ENCODE measurements around the gene RALGPS2. TPM values are rescaled to one million over a fixed set of nuclear protein-coding genes. Genes with fewer than 3 reads are reported as not detected.

Gene RALGPS2
- polyA plus RNA-seq, 3 donors = 2.0 to 4.2 (median 2.3) TPM

GRCh38 chr1:178714453-178714852, 10.6 kb upstream of the RALGPS2 start:
- H3K4me3 Mint-ChIP-seq = no peak overlapping the region

DNA sequence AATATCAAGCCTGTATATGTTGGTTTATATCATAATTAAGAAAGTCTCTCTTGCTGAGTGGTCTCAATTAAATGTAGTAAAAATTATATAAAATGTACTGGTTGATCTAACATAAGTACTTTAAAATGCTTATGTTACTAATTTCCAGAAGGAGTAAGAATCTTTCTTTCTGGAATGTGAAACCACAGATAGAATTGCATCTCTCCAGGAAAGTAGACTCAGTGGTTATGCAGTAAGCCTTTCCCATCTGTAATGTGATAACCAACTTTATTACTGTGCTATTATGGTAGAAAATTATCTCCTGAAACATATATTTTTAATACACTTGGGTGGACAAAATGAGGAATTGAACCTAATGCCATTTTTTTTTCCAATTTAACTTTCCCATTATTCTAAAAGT, 8.9 kb upstream of the RALGPS2 start:
- intact Hi-C loops (cut with micrococcal nuclease) = no loop called here
- Histone ChIP-seq H3K4me3 (replicated peaks in 1 of 3; ENCODE audit: low read depth in 2 of 3, low read length in 3 of 3) (no peak overlapping the region), H3K79me2 (ENCODE audit: insufficient read depth, low read length) (no peaks in the 10 kb centered on the region), H2AFZ (ENCODE audit: insufficient read depth, low read depth, low read length, poor library complexity, severe bottlenecking) (no peak overlapping the region), H3K4me2 (replicated peaks; ENCODE audit: extremely low read depth, low read length, poor library complexity, severe bottlenecking) (no peak overlapping the region), H3K27ac (ENCODE audit: low read depth in 1 of 2, low read length in 2 of 2) (no peak overlapping the region), H3K9ac (ENCODE audit: insufficient read depth, low read length, poor library complexity, severe bottlenecking) (no peak overlapping the region), H3K4me1 (ENCODE audit: control insufficient read depth in 1 of 2, insufficient read depth in 2 of 2, low read length in 2 of 2) (peaks cover 0 to 3% of the 10 kb centered on the region in 2 donors), H3K27me3 (ENCODE audit: control insufficient read depth in 2 of 2, insufficient read depth in 2 of 2, low read length in 2 of 2) (no peaks in the 10 kb centered on the region), H4K20me1 (ENCODE audit: insufficient read depth, low read length) (no peaks in the 10 kb centered on the region), H3K9me3 (replicated peaks in 1 of 2; ENCODE audit: control insufficient read depth in 1 of 2, insufficient read depth in 1 of 2, low read length in 2 of 2) (no peaks in the 10 kb centered on the region), H3K36me3 (replicated peaks in 1 of 2; ENCODE audit: control insufficient read depth in 1 of 2, insufficient read depth in 2 of 2, low read length in 2 of 2) (no peaks in the 10 kb centered on the region)
- TF ChIP-seq CTCF (IDR thresholded peaks at IDR 0.05) = no peak
- Mint-ChIP-seq H3K27ac (no peak overlapping the region), H3K4me1 (peaks cover 11% of the 10 kb centered on the region), H3K36me3 (no peaks in the 10 kb centered on the region), H3K9me3 (peaks cover 0 to 3% (median 0%) of the 10 kb centered on the region in 7 donors), H3K27me3 (ENCODE audit: low read depth in 3 of 3) (peaks cover 0 to 1% (median under 1%) of the 10 kb centered on the region in 3 donors), H3K4me3 (no peak overlapping the region)
- DNase-seq = no peak

More at GRCh38 chr1:178714453-178714852, 10.6 kb upstream of the RALGPS2 start:
- H3K9ac ChIP-seq (ENCODE audit: insufficient read depth, low read length, poor library complexity, severe bottlenecking) = no peak overlapping the region
- H3K4me3 ChIP-seq (replicated peaks in 1 of 3; ENCODE audit: low read depth in 2 of 3, low read length in 3 of 3) = no peak overlapping the region
- Mint-ChIP-seq H3K4me1 (peaks cover 9% of the 10 kb centered on the region), H3K36me3 (no peaks in the 10 kb centered on the region), H3K27me3 (ENCODE audit: low read depth in 3 of 3) (peaks cover 0 to 3% (median 1%) of the 10 kb centered on the region in 3 donors), H3K27ac (no peak overlapping the region), H3K9me3 (peaks cover 0 to 3% (median 0%) of the 10 kb centered on the region in 7 donors)
- H3K27ac ChIP-seq (ENCODE audit: low read depth in 1 of 2, low read length in 2 of 2) = no peak overlapping the region
- no peak overlapping the region for H2AFZ ChIP-seq (ENCODE audit: insufficient read depth, low read depth, low read length, poor library complexity, severe bottlenecking)
- no peaks in the 10 kb centered on the region for H3K9me3 ChIP-seq (replicated peaks in 1 of 2; ENCODE audit: control insufficient read depth in 1 of 2, insufficient read depth in 1 of 2, low read length in 2 of 2)
- H3K4me2 ChIP-seq (replicated peaks; ENCODE audit: extremely low read depth, low read length, poor library complexity, severe bottlenecking) = no peak overlapping the region
- H3K36me3 ChIP-seq (replicated peaks in 1 of 2; ENCODE audit: control insufficient read depth in 1 of 2, insufficient read depth in 2 of 2, low read length in 2 of 2) = no peaks in the 10 kb centered on the region
- no peaks in the 10 kb centered on the region for H3K79me2 ChIP-seq (ENCODE audit: insufficient read depth, low read length)
- H3K4me1 ChIP-seq (ENCODE audit: control insufficient read depth in 1 of 2, insufficient read depth in 2 of 2, low read length in 2 of 2) = peaks cover 0 to 3% of the 10 kb centered on the region in 2 donors
- TF ChIP-seq CTCF (IDR thresholded peaks at IDR 0.05) = no peak
- intact Hi-C loops (cut with micrococcal nuclease) = no loop called here
- DNase-seq = no peak
- WGBS (ENCODE audit: insufficient coverage) = 93% methylated on average over 3 of the region's 4 CpGs
- H4K20me1 ChIP-seq (ENCODE audit: insufficient read depth, low read length) = no peaks in the 10 kb centered on the region
- no peaks in the 10 kb centered on the region for H3K27me3 ChIP-seq (ENCODE audit: control insufficient read depth in 2 of 2, insufficient read depth in 2 of 2, low read length in 2 of 2)
